ENCODE results near the gene C22orf39.
"Not testable (repeated sequence)": the region's sequence is repeated elsewhere in the genome, so short reads cannot be mapped to it uniquely, and the experiment has no call there.

The C22orf39 gene

DNA sequence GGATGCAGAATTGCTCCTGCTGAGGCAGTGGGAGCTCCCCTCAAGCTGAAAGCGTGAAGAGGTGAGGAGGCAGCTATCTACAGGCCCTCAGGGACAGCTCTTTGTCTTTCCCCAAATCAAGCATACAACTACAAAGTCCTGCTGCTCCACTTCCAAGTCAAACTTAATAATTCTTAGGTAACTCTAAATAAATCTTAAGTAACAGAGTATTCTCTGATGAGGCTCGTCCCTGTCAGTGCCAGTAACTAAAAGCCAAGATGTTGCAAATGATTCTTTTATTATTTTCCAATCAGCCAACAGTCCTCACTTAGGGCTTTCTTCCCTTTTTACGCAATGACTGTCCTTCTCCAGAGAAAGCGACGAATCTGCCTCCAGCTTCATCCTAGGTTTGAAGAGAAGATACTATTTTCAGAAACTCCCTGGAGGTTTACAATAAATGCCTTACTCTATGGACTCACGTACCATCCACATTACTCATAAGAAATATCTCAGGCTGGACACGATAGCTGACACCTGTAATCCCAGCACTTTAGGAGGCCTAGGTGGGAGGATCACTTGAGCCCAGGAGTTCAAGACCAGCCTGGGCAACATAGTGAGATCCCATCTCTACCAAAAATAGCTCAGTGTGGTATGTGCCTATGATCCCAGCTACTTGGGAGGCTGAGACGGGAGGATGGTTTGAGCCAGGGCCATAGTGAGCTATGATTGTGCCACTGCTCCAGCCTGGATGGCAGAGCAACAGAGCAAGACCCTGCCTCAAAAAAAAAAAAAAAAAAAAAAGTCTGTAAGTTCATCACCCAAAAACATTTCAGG, 3.1 kb upstream of the C22orf39 start:
- no peak for DNase-seq

DNA sequence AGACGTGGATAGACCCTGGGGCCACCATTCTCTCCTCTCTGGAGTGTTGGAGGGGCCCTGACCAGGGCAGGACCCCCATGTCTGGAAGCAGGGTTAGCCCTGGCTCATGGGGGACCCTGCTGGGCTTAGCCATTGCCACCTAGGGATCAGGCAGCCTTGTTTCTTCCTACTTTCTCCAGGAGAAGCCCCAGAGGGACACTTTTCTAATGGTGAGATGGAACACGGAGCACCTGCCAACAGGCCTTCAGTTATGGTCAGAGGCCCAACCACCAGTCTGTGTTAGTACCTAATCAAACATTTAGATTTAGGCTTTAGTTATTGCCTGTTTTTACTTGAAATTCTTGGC, 1.9 kb upstream of the C22orf39 start:
- no peak for DNase-seq

GRCh38 chr22:19448739-19449421, 1.4 kb upstream of the C22orf39 start:
- no peak for DNase-seq

DNA sequence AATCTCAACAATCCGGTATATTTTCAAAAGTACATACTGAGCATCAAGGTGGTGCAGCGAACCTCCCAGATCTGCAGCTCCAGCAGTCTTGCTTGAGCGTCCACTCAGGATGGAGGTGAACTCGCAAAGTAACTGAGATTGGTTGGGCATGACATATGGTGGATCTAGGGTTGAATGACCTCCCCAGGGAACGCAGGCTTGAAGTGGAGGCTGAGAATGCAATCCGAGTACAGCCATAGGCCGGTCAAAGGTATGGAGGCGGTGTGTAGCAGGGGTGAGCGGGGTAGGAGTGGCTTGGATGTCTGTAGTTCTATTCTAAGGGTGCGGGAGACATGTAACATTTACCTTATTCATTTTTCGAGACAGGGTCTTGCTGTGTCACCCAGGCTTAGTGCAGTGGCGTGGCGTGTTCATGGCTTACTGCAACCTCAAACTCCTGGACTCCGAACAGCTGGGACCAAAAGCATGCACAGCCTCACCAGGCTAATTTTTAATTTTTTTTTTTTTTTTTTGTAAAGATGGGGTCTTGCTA, 631 bp upstream of the C22orf39 start:
- DNase-seq: peak; percentile 31

- DNase-seq: no peak
These were observed 745 bp downstream of the C22orf39 start for GRCh38 chr22:19446603-19447329.

DNA sequence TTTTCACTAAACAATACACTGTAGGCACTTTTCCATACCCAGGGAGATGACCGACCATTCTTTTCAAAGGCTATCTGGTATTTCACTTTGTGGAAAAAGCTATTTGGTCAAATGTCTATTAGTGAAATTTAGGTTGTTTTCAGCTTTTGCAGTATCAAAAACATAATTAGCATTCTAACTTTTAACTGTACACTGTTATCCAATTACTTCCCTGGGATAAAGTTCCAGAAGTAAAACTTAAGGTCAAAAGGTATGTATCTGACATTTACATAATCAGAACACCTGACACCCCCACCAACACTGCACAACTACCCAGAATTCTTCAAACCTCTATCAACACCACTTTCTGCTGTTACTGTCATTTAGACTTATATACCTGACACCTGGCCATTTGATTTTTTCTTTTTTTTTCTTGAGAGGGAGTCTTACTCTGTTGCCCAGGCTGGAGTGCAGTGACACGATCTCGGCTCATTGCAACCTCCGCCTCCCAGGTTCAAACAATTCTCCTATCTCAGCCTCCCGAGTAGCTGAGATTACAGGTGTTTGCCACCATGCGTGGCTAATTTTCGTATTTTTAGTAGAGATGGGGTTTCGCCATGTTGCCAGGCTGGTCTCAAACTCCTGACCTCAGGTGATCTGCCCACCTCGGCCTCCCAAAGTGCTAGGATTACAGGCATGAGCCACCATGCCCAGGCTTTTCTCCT, 2.1 kb downstream of the C22orf39 start:
- not testable (repeated sequence) for DNase-seq

GRCh38 chr22:19443544-19444211, 3.8 kb downstream of the C22orf39 start:
- DNase-seq: no peak

DNA sequence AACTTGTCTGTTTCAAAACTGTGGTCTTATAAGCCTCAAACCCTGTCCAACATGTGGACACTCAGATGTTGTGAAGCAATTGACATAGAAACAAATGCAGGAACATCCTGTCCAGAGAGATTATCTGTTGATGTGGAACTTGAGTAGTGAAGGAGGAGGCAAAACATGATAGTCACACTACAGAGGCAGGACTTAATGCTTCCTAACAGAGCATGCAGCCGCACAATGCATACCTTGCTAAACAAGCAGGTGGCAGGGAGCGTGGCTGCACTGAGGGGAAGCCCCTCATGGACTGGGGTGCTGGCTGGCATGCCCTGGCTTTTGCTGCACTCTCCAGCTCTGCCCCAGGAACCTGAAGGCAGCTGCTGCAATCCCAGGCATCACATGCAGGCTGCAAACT, 5.3 kb downstream of the C22orf39 start:
- no peak for DNase-seq

DNA sequence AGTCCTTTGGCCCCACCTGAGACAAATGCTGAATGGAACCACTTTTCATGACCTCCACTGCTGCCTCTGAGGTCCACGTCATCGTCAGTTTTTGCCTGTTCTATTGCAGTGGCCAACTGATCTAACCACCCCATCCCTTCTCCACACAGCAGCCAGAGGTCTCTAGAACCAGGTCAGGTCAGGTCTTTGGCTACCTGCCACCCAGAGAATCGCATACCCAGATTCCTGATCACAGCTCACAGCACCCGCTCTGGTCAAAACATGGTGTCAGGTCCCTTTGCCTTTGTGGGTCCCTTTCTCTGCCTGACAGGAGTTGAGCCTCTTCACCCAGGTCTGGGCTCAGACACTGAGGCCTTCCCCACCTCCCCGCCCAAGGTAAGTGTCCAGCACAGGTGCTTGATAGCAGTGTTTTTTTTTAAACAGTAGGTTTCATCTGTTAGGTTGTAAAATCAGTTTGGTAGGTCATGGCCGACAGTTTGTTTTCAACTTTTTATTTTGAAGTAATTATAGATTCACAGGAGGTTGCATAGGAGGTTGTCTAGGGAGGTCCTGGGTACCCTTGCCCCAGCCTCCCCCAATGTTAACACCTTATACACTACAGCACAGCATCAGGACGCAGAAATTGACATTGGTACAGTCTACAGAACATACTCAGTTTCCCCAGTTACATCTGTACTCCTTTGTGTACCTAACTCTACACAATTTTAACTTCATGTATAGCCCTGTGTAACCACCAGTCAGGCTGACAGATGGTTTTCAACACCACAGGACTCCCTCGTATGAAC, 6.9 kb downstream of the C22orf39 start:
- DNase-seq: no peak

- no peak for DNase-seq
These were observed 9.2 kb downstream of the C22orf39 start for GRCh38 chr22:19438298-19438697.

DNA sequence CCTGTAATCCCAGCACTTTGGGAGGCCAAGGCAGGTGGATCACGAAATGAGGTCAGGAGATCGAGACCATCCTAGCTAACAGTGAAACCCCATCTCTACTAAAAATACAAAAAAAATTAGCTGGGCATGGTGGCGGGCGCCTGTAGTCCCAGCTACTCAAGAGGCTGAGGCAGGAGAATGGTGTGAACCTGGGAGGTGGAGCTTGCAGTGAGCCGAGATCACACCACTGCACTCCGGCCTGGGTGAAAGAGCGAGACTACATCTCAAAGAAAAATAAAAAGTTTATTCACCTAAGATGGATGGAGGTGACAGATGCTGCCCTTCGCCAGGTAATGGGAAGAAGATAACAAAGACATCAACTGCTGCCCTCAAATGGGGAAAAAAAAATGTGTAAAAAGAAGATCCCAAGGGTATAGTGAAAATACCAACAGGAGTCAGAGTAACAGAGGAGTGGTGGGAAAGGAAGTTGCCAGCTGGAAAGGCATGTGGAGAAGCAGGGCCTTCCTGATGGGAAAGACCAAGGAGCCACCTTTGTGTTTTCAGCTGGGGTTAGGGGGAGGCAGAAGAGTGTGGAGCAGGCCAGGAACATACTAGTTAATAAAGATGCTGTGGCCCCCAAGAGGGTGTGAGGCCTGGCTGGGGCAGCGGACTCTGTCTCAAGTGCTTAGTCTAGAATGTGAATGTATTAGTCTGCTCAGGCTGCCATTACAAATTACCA, 10.9 kb downstream of the C22orf39 start:
- not testable (repeated sequence) for DNase-seq

DNA sequence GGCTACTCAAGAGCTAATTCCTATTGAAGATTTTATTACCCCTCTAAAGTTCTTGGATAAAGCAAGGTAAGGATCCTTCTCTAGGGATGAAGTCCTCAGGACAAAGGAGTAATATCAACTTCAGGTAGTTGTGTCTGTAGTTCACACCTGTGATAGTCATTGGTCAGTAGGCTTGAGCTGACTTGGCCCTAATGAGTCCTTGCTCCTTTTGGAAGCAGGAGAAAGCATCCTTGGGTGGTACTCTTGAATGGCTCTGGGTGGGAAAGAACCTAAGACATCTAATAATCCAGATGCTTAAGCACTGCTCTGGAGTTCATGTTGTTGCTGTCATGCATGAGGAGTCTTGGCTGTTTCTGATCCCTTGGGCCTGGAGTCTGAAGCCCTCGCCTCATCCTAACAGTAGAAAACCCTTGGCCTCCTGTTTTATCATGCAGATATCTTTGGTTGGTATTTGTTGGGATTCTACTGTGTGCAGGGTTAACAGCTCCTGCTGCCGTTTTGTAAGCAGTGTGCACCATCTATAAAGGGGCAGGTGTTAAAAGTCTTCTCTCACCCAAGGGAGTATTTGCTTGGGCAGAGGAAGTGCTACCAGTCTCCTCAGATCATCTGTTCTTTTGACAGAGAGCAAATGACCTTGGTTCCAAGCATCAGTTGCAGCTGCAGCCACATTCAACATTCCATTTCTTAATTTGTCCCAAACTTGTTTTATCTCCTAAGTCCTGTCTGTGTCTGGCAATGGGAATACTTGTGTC, 12.5 kb downstream of the C22orf39 start:
- no peak for DNase-seq

GRCh38 chr22:19434401-19434800, 13.1 kb downstream of the C22orf39 start:
- no peak for DNase-seq

GRCh38 chr22:19432133-19432851, 15.2 kb downstream of the C22orf39 start, which contains the start of gene MRPL40:
Gene MRPL40, plus strand, starts transcription at chr22:19432545. Its CDS starts 10 bp downstream, at chr22:19432555.
- DNase-seq: peak; percentile 90

DNA sequence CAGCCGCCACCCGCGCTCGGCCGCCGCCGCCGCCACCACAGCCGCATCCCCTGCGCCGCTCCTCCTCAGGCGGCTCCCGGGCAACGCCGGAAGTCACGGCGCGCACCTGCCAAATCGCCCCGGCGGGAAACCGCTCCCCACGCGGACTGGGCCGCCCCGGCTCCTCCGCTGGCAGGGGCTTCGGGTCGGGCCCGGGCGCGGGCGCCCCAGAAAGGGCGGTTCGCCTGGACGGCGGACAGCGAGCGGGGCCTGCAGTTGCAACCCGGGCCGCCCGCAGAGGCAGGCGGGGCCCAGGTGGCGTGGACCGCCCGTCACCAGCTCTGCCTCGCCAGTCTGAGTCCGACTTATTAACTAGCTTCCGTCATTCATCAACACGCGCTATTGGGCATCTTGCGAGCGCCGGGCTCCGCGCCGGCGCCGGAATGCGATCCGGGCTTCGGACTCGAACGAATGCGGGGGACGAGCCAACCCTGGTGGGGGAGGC, 15.8 kb downstream of the C22orf39 start, which contains the start of gene HIRA:
HIRA (minus strand) TSS at position 85 of the 484 bp plus-strand sequence. CDS start 257 bp downstream, outside the sequence.
- DNase-seq: peak; percentile 51

GRCh38 chr22:19430890-19431541, 16.5 kb downstream of the C22orf39 start:
- DNase-seq: no peak

- DNase-seq: no peak
These were observed 17.3 kb downstream of the C22orf39 start for GRCh38 chr22:19429950-19430889.

Measured in 8988T (cell line).